Breast epithelium (tissue), 3 donors: ENCODE measurements around the gene NOD2.

ENCODE experiments used
- POLR2A ChIP-seq: fragments of 450-650 bp; IDR thresholded peaks from one replicate; pipeline ENCODE4 v1.6.1; 2016; ENCODE audit warnings: antibody characterized with exemption, mild to moderate bottlenecking, moderate library complexity
- TF ChIP-seq, protein P1 (sequence below), 3 donors: fragments of 450-650 bp; IDR thresholded peaks; one replicate each; pipeline ENCODE4 v1.5.1; 2016 to 2017; ENCODE audit warnings: antibody characterized with exemption in 3 of 3, mild to moderate bottlenecking in 3 of 3, moderate library complexity in 3 of 3

- TF ChIP-seq, protein P1, sequence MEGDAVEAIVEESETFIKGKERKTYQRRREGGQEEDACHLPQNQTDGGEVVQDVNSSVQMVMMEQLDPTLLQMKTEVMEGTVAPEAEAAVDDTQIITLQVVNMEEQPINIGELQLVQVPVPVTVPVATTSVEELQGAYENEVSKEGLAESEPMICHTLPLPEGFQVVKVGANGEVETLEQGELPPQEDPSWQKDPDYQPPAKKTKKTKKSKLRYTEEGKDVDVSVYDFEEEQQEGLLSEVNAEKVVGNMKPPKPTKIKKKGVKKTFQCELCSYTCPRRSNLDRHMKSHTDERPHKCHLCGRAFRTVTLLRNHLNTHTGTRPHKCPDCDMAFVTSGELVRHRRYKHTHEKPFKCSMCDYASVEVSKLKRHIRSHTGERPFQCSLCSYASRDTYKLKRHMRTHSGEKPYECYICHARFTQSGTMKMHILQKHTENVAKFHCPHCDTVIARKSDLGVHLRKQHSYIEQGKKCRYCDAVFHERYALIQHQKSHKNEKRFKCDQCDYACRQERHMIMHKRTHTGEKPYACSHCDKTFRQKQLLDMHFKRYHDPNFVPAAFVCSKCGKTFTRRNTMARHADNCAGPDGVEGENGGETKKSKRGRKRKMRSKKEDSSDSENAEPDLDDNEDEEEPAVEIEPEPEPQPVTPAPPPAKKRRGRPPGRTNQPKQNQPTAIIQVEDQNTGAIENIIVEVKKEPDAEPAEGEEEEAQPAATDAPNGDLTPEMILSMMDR (IDR thresholded peaks at IDR 0.05) = no peak
- no peak for TF ChIP-seq POLR2A
These were observed 17.6 kb downstream of the NOD2 start for GRCh38 chr16:50711040-50711439.
